Occipital lobe (tissue), 2 donors: Measurements from ENCODE around the gene COG6. TPM values are rescaled to one million over a fixed set of nuclear protein-coding genes. Genes with fewer than 3 reads are reported as not detected.

Experiments
- DNase-seq: peaks from one replicate; lab custom pipeline; 2025; lab: John Stamatoyannopoulos, UW
- total RNA-seq: library from RNA; depleted of rRNA; stranded (reverse); fragments of >200 nt; gene quantifications from one replicate; pipeline ENCODE4 v1.2.3, GENCODE V29; 2014

Gene COG6
- total RNA-seq, 1 donor from 2014 or later, result 63.9 TPM

GRCh38 chr13:39676315-39676876 is 20.9 kb downstream of the COG6 start:
- DNase-seq, result no peak

GRCh38 chr13:39682310-39682709 is 26.8 kb downstream of the COG6 start:
- DNase-seq, result no peak

GRCh38 chr13:39682788-39683187 is 27.3 kb downstream of the COG6 start:
- DNase-seq, result no peak

GRCh38 chr13:39684531-39685137 is 29.2 kb downstream of the COG6 start:
- DNase-seq, result no peak

- DNase-seq, result no peak
Observed at GRCh38 chr13:39685652-39686051, 30.2 kb downstream of the COG6 start.

- no peak for DNase-seq
Observed at GRCh38 chr13:39688278-39688677, 32.8 kb downstream of the COG6 start.

GRCh38 chr13:39688699-39689405 is 33.4 kb downstream of the COG6 start:
- no peak for DNase-seq

- no peak for DNase-seq
Observed at GRCh38 chr13:39692660-39693438, 37.4 kb downstream of the COG6 start.

- DNase-seq, result no peak
Observed at GRCh38 chr13:39699274-39699673, 43.8 kb downstream of the COG6 start.

GRCh38 chr13:39712626-39713025 is 57.2 kb downstream of the COG6 start:
- no peak for DNase-seq

GRCh38 chr13:39729156-39729555 is 73.7 kb downstream of the COG6 start:
- no peak for DNase-seq

- no peak for DNase-seq
Observed at GRCh38 chr13:39734952-39735351, 79.5 kb downstream of the COG6 start.

- DNase-seq, result no peak
Observed at GRCh38 chr13:39737047-39737446, 81.6 kb downstream of the COG6 start.

GRCh38 chr13:39740761-39741160 is 85.3 kb downstream of the COG6 start:
- no peak for DNase-seq

GRCh38 chr13:39748961-39749360 is 93.5 kb downstream of the COG6 start:
- DNase-seq, result no peak

GRCh38 chr13:39749528-39749927 is 94.1 kb downstream of the COG6 start:
- DNase-seq, result no peak

- DNase-seq, result no peak
Observed at GRCh38 chr13:39751805-39752204, 96.3 kb downstream of the COG6 start.

GRCh38 chr13:39760521-39760920 is 105.1 kb downstream of the COG6 start:
- DNase-seq, result no peak

- DNase-seq, result peak; percentile 43
Observed at GRCh38 chr13:39765801-39766463, 110.5 kb downstream of the COG6 start.

GRCh38 chr13:39766464-39767158 is 111.1 kb downstream of the COG6 start:
- DNase-seq, result no peak
